Neural cell (in vitro differentiated cells): ENCODE measurements around the gene DMRT1. TPM values are rescaled to one million over a fixed set of nuclear protein-coding genes. Genes with fewer than 3 reads are reported as not detected.

ENCODE experiments used
- H2AFZ ChIP-seq: fragments of 200-600, 300-800 bp; sonication (generic), shearing (Covaris generic); 2 replicates; pipeline ENCODE4 v1.6.0; 2014; ENCODE audit warnings: low read depth, mild to moderate bottlenecking, antibody characterized with exemption, low read length, moderate library complexity
- H3F3A ChIP-seq: fragments of 200-600 bp; shearing (Covaris generic); 2 replicates; pipeline ENCODE4 v1.6.1; 2016; ENCODE audit warnings: mild to moderate bottlenecking, moderate library complexity, mixed read lengths, antibody characterized with exemption, low read length; ENCODE audit not compliant: insufficient read depth, poor library complexity, severe bottlenecking
- H3K27ac ChIP-seq: fragments of 200-600, 300-800 bp; sonication (generic), shearing (Covaris generic); 2 replicates; pipeline ENCODE4 v1.5.1; 2014; ENCODE audit warnings: mild to moderate bottlenecking, low read length, moderate library complexity
- H3K27me3 ChIP-seq: fragments of 300-800, 200-600 bp; sonication (generic), shearing (Covaris generic); 2 replicates; pipeline ENCODE4 v1.6.0; 2014; ENCODE audit warnings: mild to moderate bottlenecking, low read depth, low read length, moderate library complexity; ENCODE audit not compliant: insufficient read depth
- H3K36me3 ChIP-seq: fragments of 300-800, 200-600 bp; sonication (generic), shearing (Covaris generic); 2 replicates; pipeline ENCODE4 v1.5.1; 2014; ENCODE audit warnings: mild to moderate bottlenecking, antibody characterized with exemption, low read length, moderate library complexity; ENCODE audit not compliant: insufficient read depth
- H3K4me2 ChIP-seq: fragments of 300-800, 200-600 bp; sonication (generic), shearing (Covaris generic); 2 replicates; pipeline ENCODE4 v1.6.0; 2014; ENCODE audit warnings: mild to moderate bottlenecking, low read length
- H3K4me3 ChIP-seq: fragments of 300-800, 200-600 bp; sonication (generic), shearing (Covaris generic); 2 replicates; pipeline ENCODE4 v1.5.1; 2014; ENCODE audit warnings: mild to moderate bottlenecking, low read length, moderate library complexity
- H3K79me2 ChIP-seq: fragments of 200-600 bp; shearing (Covaris generic); replicated peaks from 2 replicates; pipeline ENCODE4 v1.6.0; 2014; ENCODE audit warnings: mild to moderate bottlenecking, low read length, moderate library complexity; ENCODE audit not compliant: insufficient read depth
- H3K9ac ChIP-seq: fragments of 300-800, 200-600 bp; sonication (generic), shearing (Covaris generic); 2 replicates; pipeline ENCODE4 v1.6.1; 2016; ENCODE audit warnings: mild to moderate bottlenecking, low read length, mixed read lengths
- H3K9me2 ChIP-seq: fragments of 200-600 bp; shearing (Covaris generic); 2 replicates; pipeline ENCODE4 v1.6.1; 2016; ENCODE audit warnings: mild to moderate bottlenecking, low read length, mixed read lengths; ENCODE audit not compliant: insufficient read depth
- H3K9me3 ChIP-seq: fragments of 200-600, 300-800 bp; sonication (generic), shearing (Covaris generic); 2 replicates; pipeline ENCODE4 v1.6.1; 2016; ENCODE audit warnings: mild to moderate bottlenecking, mixed run types, low read length, moderate library complexity, mixed read lengths
- H4K20me1 ChIP-seq: fragments of 200-600 bp; shearing (Covaris generic); 2 replicates; pipeline ENCODE4 v1.6.1; 2016; ENCODE audit warnings: mild to moderate bottlenecking, mixed run types; ENCODE audit not compliant: insufficient read depth
- EP300 ChIP-seq: fragments of 450-650 bp; conservative IDR thresholded peaks from 2 replicates; pipeline ENCODE4 v1.6.1; 2014; ENCODE audit warnings: antibody characterized with exemption, mild to moderate bottlenecking, moderate library complexity; ENCODE audit not compliant: poor library complexity, severe bottlenecking
- EZH2 ChIP-seq: fragments of 200-600, 300-800 bp; shearing (Covaris generic), sonication (generic); IDR thresholded peaks from 2 replicates; pipeline ENCODE4 v1.6.1; 2014; ENCODE audit warnings: antibody characterized with exemption, low read length, borderline replicate concordance, mild to moderate bottlenecking; ENCODE audit not compliant: insufficient read depth, poor library complexity, severe bottlenecking
- MXI1 ChIP-seq: fragments of 450-650 bp; conservative IDR thresholded peaks from 2 replicates; pipeline ENCODE4 v1.6.1; 2014; ENCODE audit warnings: antibody characterized with exemption, mild to moderate bottlenecking; ENCODE audit not compliant: poor library complexity, severe bottlenecking
- POLR2AphosphoS5 ChIP-seq: IDR thresholded peaks from 2 replicates; pipeline ENCODE4 v1.6.1; 2012
- RAD21 ChIP-seq: fragments of 450-650 bp; conservative IDR thresholded peaks from 2 replicates; pipeline ENCODE4 v1.6.1; 2014; ENCODE audit warnings: antibody characterized with exemption, mild to moderate bottlenecking, moderate library complexity
- SMC3 ChIP-seq: fragments of 450-650 bp; conservative IDR thresholded peaks from 2 replicates; pipeline ENCODE4 v1.6.1; 2014; ENCODE audit warnings: antibody characterized with exemption, mild to moderate bottlenecking, moderate library complexity; ENCODE audit not compliant: poor library complexity
- TAF1 ChIP-seq: IDR thresholded peaks from 2 replicates; pipeline ENCODE4 v1.6.1; 2012; ENCODE audit warnings: low read depth
- polyA plus RNA-seq: library from polyadenylated mRNA; depleted of rRNA; stranded (reverse); fragments of >200 nt; gene quantifications from 2 replicates; pipeline ENCODE4 v1.2.3, GENCODE V29; 2014
- TF ChIP-seq, protein P1 (sequence below): IDR thresholded peaks from 2 replicates; pipeline ENCODE4 v1.6.1; 2012; ENCODE audit warnings: borderline replicate concordance
- TF ChIP-seq, protein P2 (sequence below): fragments of 450-650 bp; IDR thresholded peaks from 2 replicates; pipeline ENCODE4 v1.5.1; 2014; ENCODE audit warnings: antibody characterized with exemption, mild to moderate bottlenecking, moderate library complexity; ENCODE audit not compliant: poor library complexity, severe bottlenecking

DMRT1 gene
- polyA plus RNA-seq, 1 donor from 2014 or later = 0.26 TPM

DNA sequence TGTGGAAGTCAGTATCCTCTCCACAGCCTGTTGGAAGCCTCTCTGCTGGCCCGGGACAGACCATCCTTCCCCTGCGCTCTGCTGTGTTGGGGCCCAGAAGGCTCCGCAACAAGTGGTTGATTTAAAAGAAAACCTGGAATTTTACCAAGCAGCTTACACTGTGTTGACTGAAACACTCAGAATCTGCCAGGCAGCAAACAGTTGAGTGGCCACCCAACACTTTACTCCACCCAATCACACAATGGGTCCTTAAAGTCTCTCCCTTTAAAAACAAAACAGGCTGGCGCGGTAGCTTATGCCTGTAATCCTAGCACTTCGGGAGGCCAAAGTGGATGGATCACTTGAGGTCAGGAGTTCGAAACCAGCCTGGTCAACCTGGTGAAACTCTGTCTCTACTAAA, 107.0 kb downstream of the DMRT1 start:
- Histone ChIP-seq H3K27me3 (no peaks in the 10 kb centered on the region), H3K79me2 (no peaks in the 10 kb centered on the region), H3K4me3 (no peak overlapping the region), H3K9me3 (no peaks in the 10 kb centered on the region), H3F3A (no peaks in the 10 kb centered on the region), H4K20me1 (no peaks in the 10 kb centered on the region), H3K4me2 (no peak overlapping the region), H3K9me2 (no peaks in the 10 kb centered on the region), H3K27ac (no peak overlapping the region), H3K9ac (no peak overlapping the region), H2AFZ (no peak overlapping the region), H3K36me3 (no peaks in the 10 kb centered on the region)
- TF ChIP-seq SMC3 (no peak), EZH2 (no peak), MXI1 (no peak), POLR2AphosphoS5 (no peak), EP300 (no peak), TAF1 (no peak), RAD21 (no peak)
- TF ChIP-seq, protein P1, sequence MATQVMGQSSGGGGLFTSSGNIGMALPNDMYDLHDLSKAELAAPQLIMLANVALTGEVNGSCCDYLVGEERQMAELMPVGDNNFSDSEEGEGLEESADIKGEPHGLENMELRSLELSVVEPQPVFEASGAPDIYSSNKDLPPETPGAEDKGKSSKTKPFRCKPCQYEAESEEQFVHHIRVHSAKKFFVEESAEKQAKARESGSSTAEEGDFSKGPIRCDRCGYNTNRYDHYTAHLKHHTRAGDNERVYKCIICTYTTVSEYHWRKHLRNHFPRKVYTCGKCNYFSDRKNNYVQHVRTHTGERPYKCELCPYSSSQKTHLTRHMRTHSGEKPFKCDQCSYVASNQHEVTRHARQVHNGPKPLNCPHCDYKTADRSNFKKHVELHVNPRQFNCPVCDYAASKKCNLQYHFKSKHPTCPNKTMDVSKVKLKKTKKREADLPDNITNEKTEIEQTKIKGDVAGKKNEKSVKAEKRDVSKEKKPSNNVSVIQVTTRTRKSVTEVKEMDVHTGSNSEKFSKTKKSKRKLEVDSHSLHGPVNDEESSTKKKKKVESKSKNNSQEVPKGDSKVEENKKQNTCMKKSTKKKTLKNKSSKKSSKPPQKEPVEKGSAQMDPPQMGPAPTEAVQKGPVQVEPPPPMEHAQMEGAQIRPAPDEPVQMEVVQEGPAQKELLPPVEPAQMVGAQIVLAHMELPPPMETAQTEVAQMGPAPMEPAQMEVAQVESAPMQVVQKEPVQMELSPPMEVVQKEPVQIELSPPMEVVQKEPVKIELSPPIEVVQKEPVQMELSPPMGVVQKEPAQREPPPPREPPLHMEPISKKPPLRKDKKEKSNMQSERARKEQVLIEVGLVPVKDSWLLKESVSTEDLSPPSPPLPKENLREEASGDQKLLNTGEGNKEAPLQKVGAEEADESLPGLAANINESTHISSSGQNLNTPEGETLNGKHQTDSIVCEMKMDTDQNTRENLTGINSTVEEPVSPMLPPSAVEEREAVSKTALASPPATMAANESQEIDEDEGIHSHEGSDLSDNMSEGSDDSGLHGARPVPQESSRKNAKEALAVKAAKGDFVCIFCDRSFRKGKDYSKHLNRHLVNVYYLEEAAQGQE = no peak
- TF ChIP-seq, protein P2, sequence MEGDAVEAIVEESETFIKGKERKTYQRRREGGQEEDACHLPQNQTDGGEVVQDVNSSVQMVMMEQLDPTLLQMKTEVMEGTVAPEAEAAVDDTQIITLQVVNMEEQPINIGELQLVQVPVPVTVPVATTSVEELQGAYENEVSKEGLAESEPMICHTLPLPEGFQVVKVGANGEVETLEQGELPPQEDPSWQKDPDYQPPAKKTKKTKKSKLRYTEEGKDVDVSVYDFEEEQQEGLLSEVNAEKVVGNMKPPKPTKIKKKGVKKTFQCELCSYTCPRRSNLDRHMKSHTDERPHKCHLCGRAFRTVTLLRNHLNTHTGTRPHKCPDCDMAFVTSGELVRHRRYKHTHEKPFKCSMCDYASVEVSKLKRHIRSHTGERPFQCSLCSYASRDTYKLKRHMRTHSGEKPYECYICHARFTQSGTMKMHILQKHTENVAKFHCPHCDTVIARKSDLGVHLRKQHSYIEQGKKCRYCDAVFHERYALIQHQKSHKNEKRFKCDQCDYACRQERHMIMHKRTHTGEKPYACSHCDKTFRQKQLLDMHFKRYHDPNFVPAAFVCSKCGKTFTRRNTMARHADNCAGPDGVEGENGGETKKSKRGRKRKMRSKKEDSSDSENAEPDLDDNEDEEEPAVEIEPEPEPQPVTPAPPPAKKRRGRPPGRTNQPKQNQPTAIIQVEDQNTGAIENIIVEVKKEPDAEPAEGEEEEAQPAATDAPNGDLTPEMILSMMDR = no peak

DNA sequence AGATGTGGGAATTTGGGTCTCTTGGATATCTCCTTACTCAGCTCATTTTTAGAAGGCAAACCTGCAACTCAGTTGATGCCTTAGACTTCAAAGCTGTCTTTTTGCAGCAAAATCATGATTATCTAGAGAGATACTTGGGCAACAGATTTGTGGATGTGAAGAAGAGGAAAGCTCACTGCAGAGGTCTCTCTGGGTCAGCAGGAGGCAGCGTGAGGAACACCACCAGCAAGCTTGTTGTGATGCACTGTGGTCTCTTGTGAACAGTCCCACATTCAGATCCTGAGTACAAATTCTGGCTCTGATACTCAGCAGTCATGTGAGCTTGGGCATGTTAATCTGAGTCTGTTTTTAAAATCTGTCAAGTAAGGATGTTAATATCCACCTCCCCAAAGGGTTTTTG, 108.6 kb downstream of the DMRT1 start:
- no peaks in the 10 kb centered on the region for H3F3A ChIP-seq
- H3K36me3 ChIP-seq = no peaks in the 10 kb centered on the region
- no peak overlapping the region for H2AFZ ChIP-seq
- TF ChIP-seq EZH2 (no peak), POLR2AphosphoS5 (no peak), EP300 (no peak), SMC3 (no peak), TAF1 (no peak), RAD21 (no peak), MXI1 (no peak)
- TF ChIP-seq, protein P2 = no peak
- TF ChIP-seq, protein P1 = no peak
- no peak overlapping the region for H3K9ac ChIP-seq
- no peaks in the 10 kb centered on the region for H3K9me3 ChIP-seq
- no peak overlapping the region for H3K27ac ChIP-seq
- no peaks in the 10 kb centered on the region for H3K27me3 ChIP-seq
- H4K20me1 ChIP-seq = no peaks in the 10 kb centered on the region
- no peak overlapping the region for H3K4me3 ChIP-seq
- no peak overlapping the region for H3K4me2 ChIP-seq
- H3K79me2 ChIP-seq = no peaks in the 10 kb centered on the region
- no peaks in the 10 kb centered on the region for H3K9me2 ChIP-seq
